GM21528 (cell line): ENCODE measurements around the gene CLSTN2.

Experiments
- ATAC-seq: cut with Tn5 transposase; IDR thresholded peaks from one replicate; pipeline ENCODE4 v1.9.1; 2021; ENCODE audit warnings: mild to moderate bottlenecking, moderate library complexity; ENCODE audit not compliant: unreplicated experiment, low FRiP score

CLSTN2 gene

DNA sequence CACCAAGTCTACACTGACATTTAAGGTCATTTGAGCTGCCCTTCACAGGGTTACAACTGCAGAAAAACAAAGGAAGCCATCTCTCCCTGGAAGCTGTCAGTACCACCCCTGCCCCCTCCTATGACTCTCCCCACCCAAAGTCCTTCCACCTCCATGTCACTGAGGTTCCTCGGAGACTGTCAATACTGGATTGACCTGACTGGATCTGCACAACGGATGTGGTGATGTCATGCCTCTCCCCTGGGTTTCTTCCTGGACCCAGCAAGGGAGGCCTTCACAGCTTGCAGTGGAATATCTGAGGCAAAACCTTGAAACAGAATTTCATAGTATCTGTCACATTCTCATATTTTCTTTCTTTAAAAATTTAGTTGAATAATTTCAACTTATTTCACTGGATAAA, 153.5 kb downstream of the CLSTN2 start:
- ATAC-seq: no peak

DNA sequence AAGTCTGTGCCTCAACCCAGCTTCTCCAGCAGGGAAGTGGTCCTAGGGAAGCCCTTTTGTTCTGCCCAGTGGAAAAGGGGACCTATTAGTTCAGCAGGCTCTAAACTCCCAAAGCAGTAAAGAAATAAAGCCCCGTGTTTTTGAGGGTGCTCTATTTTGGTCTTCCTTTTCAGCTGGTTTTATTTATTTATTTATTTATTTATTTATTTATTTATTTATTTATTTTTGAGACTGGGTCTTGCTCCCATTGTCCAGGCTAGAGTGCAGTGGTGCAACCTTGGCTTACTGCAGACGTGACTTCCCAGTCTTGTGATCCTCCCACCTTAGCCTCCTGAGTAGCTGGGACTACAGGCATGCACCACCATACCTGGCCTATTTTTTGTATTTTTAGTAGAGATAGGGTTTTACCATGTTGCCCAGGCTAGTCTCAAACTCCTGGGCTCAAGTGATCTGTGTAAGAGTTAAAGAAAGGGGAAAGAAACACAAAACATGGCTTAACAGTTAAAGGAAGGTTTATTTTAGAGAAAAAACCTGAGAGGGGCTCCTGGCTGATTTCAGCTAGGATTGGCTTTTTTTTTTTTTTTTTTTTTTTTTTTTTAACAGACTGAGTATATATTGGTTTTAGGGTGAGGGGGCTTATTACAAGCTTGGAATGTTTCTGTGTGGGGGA, 154.6 kb downstream of the CLSTN2 start:
- no peak for ATAC-seq

DNA sequence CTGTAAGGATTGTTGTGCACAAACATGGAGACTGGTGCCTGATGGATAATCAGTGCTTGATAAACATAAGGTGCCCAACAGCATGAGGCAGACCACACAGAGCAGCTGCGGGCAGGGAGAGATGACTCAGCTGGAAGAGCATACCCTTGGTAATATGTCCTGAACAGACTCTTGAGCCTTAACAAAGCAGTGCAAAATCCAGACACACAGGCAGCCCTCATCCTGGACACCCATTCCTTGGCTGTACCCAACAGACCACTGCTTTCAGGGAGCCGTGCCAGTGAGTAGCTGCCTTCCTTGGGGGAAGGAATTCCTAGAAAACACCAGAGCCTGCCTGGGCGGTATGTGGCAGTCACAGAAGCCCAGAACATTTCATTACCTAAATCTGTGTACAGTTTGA, 156.2 kb downstream of the CLSTN2 start:
- no peak for ATAC-seq

DNA sequence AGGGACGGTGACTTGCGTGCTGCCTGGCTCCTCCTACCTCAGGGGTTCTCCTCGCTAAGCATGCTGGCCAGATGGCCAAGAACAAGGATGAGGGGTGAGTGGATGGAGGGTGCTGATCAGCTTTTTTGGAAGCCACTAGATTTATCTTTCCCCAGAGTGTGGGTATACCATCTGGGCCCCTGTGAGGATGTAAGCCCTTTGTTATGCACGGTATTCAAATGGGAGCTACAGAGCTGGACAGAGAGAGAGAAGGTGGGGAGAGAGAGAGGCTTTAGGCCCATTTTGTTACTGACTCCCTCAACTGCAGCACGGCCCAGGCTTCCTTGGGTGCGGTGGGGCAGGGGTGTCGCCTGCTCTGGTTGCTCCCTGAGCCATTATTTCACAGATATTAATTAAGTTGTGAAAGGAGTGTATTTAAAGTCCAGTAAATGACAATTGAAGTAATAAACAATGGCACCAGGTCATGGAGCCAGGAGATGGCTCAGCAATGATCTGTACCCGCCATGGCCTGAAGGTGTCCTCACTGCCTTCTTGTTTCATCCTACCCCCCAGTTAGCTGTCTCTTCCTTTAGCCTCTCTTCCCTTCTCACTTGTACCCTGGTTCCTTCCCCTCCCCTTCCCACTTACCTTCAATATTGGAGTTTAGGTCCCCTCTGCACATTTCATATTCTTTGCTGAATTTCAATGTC, 158.0 kb downstream of the CLSTN2 start:
- ATAC-seq: no peak

DNA sequence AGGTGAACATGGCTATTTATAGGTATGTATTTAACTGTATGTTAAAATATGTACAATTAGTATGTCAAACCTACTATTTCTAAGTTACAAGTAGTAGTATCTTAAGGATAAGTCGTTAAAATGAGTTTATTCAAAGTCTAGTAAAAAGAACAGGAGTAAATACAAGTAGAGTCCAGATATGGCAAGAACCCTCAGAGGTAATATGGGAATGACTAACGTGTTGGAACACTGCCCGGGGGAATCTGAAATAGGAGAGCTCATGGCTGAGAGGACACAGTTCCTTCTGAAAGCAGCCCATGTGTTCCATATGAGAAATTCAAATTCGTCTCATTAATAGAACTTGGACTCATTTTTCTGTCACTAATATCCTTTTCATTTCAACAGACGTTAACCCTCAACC, 158.8 kb downstream of the CLSTN2 start:
- no peak for ATAC-seq

DNA sequence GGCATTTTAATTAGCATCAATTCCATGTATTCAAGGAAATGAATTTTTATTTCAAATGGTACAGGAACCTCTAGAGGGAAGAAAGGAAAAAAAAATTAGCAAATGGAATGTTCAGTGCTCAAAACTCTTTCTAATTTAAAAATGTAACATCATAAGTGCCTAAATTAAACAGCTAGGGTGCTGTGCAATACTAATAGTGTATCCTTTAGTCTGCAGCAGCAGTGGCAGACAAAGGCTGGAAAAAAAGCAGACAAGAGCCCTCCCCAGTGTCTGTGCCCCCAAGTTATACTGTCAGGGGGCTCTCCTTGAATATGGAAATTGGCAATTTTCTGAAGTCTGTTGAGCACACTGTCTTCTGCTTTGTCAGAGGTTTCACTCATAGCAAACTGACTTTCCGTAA, 159.5 kb downstream of the CLSTN2 start:
- ATAC-seq: no peak

DNA sequence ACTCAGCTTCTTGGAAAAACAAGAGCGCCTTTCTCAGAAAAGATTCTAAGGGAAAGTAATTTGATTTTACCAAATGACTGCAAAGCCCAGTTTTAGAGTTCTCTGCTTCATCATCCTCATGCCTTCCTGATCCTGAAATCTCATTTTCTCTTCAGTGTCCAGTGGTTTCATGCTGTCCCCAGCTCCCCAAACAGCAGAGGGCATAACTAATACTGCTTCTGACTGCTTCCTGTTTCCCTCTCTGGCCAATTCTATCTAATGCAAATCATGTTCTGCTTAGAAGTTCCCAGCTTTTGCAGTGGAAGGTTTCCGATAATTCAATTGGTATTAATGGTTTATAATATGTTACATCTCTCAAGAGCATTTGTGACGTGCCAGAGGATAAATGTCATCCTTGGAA, 161.1 kb downstream of the CLSTN2 start:
- ATAC-seq: no peak

DNA sequence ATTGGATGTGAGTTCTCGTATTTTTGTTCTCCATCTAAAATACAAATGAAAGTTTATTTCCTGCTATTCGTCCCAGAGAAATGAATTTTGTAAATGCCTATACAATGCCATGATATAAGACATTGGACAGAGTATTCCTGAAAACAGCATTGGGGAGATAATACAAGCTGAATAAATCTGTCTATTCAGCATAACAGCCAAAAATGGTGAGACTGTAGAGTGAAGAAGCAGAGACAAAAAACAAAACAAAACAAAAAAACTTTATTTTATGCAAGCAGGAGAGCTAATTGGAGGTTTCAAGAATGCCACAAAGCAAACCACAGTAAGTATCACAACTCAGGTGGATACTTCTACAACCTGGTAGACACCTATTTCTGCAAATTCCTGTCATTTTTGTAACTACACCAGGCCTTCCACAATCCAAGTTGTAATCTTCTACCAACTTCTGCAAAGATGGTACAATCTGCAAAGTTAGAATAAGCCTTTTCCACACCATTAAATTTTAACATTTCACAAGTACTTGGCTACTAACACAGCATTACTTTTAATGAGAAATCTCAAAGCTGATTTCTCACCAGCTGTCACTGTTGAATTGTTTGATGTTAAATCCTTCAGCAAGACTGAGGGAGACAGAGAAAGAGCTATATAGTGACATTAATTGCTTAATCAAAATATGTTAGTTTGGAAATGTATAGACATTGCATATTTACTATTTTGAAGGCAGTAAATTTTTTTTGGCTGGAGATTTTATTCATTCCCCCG, 163.1 kb downstream of the CLSTN2 start:
- ATAC-seq: no peak

DNA sequence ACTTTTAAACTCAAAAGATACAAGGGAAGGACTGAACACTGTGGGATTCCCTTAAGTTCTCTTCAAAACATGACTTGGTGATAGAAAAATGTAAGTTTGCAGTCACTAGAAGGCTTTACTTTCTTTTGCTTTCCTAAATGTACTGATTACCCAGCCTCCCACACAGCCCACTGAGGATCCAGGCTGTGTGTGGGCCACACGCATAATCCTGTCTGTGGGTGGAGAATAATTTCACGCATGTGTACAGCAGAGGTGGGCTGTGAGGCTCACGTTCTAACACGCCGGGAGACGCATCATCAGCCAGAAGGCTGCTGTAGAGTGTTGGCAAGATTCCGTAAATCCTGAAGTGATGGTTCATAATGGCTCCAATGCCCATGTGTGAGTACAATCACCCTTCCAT, 165.5 kb downstream of the CLSTN2 start:
- ATAC-seq: no peak

DNA sequence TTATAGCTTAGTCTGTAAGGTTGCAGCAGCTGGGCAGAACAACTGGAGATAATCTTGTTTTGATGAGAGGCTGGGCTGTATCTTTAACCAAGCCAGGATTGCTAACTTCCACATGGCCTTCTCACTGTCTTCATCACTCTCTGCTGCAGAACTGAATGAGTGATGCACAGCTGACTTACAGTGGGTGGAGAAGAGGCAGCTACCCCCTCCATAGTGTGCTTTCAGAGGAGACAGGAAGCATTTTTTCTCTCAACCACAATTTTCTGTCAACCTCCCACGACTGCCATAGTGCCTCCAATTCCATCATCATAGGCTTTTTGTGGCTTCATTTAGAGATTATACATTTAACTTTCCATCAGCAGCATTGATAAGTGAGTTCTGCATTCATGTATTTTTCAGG, 168.2 kb downstream of the CLSTN2 start:
- ATAC-seq: no peak

DNA sequence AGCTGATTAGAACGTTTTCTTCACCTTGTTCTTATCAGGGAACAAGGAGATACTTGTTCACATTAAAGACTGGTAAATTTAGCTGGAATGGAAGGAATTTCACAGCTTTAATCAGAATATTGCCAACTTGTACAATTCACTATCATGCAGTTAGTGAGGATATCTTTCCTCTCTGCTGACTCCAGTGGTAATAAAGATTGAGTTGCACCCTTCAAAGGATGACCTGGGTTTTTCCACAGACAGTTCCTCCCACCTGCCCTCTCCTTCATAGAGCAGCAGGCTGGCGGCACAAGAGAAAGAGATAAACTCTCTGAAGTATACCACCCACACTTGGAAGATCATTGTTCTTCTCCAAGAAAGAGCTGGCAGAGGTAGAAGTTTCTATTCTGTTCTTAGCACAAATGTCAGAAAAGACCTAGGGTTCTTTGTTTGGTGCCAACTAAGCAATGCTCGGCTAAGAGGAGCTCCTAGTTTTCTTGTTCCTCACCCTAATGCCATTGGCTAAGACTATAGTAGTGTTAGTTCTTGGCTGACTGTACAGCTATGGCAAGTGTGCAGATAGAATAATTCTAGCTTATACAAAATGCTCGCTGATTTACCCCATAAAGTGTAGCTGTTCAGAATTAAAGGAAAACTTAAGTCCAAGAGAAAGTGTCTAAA, 169.1 kb downstream of the CLSTN2 start:
- ATAC-seq: no peak

DNA sequence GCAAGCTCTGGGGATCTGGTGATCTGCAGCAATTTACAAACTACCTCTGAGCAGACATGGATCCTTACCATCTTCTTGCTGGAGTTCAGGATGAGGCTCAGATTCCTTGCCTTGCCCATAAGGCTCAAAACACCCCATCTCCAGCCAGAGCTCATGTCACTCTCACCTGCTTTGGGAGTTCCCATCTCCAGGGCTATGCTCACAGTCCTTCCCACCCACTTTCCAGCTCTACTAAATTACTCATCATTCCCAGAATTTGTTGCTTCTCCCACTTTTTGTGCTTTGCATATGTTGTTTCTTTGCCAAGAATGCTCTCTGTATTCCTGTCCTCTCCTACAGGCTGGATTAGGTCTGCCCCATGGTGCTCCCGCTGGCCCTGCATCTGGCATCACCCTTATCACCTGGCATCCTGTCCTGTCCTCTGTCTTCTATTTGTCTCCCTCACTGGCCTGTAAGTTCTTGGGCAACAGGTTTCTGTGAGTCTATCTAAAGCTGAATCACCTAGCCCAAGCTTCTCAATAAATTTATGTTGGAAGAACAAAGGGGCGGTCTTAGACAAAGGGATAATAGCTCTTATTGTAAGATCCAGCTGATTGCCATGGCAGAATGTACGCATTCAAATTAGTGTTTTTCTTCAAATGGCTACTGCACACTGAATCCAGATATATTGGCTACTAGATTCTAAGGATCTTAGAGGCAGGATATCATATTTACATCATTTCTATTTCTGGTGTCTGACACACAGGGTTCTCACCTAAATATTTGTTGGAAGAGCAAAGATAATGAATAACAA, 179.2 kb downstream of the CLSTN2 start:
- no peak for ATAC-seq

DNA sequence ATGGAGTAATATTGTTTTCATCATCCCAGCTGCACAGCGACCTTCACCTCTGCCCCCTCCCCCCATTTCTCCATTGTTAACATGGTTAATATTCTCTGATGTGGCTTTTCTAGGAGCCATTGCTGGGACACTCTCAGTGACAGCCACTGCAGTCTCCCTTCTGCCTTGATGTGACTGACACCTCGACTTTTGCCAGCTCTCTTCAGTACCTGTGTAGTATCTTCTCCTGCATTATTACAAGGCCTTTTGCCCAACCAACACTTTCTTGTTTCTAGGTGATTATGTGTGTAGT, 179.8 kb downstream of the CLSTN2 start:
- no peak for ATAC-seq

DNA sequence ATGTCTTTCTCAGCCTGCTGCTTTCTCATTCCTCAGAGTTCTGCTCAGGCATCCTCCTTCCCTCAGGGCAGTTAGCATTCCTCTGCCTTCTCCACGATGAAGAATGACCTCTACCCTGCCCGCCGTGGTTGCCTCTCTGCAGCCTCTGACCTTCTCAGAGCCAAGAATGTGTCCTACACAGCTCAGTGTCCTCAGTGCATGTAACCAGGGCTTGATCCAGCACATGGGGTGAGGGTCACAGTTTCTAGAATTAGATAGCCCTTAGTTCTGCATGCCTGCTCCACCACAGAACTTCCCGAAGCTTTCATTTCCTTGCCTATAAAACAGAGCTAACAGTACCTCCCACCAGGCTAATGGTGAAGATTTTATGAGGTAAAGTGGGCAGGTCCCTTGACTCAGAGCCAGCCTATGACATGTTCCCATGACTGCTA, 182.1 kb downstream of the CLSTN2 start:
- no peak for ATAC-seq

DNA sequence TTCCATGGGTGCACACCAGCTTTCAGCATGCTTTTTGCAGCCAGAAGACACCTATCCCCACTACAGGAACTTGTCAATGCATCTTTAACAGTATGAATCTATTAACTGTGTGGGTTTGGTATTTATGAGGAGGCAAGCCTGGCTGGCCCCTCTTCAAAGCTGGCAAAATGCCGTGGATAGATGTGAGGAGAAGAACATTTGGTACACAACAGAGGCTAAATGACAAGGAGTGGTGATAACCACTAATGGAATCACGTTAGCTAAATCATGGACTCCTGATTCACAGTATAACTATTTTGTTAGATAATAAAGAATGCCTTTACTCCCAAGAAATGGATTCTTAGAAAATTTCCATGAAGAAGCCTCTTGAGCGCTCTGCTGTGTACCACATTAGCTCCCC, 187.2 kb downstream of the CLSTN2 start:
- ATAC-seq: no peak

DNA sequence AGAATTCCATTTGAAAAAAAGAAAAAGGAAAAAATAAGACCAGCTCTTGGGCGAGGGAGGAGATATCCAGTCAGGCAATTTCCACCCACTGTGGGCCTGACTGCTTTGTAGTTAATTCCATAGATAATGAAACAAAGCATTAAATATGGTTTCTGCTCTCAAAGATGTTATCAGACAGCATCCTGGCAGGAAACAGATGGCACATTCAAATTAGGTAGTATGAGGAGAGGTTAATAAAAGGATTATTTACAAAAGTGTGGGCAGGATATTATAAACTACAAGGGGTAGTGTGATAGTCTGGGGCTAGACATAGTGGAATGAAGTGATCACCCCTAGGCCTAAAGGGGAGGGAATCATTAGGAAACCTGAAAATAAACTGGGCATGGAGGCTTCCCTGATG, 193.2 kb downstream of the CLSTN2 start:
- no peak for ATAC-seq

DNA sequence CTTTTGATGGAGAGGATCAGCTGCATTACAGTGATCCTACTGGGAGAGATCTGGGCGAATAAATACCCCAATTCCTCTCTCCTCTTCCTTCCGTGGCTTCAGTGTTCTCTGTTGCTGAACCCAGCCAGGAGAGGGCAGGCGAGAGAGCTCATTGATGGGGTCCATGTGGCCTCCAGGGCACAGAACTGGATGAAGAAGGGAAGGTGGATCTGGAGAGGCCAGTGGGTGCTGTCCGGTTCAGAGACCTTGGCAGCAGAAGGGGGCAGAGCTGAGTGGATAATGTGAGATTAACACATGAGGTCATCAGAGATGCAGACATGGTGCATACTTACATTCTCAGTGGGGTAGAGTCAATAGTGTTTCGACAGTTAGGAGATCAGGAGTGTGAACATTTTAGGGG, 193.6 kb downstream of the CLSTN2 start:
- no peak for ATAC-seq

DNA sequence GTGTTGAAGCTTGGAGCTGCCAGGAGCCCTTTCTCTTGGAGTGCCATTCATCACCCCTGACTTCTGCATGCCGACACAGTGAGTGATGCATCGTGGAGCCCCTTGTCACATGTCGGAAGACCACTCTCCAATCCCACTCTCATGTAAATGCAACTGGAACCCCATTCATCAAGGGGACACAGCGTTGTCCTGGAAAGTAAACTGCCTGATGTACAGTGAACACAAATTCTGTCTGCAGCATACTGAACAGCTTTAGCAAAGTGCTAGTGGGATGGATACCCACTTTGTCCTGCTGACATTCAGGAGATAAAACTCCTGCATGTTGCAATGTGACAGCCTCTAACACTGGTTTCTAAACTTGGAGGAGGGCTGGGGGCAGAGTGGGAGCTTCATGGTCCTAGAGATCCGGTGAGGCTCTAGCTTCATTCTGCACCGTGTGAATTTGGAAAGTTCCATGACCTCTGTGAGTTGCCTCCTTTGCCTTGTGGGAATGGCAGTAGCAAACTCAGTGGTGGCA, 194.8 kb downstream of the CLSTN2 start:
- ATAC-seq: no peak

DNA sequence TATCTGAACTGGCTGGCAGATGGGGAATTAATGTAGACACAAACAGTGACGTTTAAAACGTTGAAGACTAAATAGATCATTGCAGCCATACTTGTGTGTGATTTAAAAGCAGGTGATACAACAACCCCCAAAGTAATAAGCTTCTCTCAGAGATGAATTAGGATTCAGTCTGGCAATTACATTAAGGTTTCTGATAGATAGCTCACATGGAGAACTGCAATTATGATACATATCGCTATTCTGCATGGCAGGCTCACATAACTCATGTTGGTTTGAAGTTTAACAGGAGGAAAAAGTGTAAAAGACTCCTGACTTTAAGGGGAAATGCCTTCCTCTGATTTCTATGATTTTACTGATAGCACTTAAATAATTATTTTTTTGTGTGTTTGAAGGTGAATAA, 196.9 kb downstream of the CLSTN2 start:
- no peak for ATAC-seq

DNA sequence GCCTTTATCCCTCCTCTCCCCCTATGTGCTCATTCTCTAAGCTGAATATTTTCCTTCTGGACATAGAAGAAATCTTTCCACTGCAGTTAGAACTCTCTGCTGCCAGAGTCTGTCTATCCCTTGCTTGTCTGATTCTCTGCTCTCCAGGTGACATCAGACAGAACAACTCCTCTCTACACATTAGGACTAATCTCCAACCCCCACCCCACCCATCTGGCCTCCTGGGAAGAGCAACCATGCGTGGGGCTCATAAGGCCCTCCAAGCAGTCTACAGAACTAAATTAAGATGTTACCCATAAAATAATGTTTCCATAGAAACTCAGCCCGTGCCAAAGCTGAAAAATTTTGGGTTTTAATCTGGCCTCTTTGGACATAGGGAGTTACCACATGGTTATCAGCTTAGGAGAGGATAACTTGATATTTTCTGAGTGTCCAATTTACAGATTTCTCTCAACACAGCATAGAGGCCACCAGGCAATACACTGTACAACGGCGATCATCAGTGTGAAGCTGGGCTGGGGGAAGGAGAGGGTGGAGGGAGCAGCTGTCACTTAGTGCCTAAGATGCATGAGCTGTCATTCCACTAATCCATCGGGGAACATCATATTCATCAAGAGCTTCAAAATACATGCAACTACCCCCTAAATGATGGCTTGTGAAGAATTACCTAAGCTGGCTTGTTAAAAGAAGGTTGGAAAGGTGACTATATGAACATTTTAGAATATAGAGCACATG, 199.4 kb downstream of the CLSTN2 start:
- ATAC-seq: no peak
